Heart right ventricle (tissue), 16 donors: ENCODE measurements around the gene TMEM220. TPM values are rescaled to one million over a fixed set of nuclear protein-coding genes. Genes with fewer than 3 reads are reported as not detected.

Source experiments
- ATAC-seq, 8 donors: fragments of 200-7000 bp; cut with Tn5 transposase; one replicate each; pipeline ENCODE4 v1.9.1; 2020; ENCODE audit warnings: mild to moderate bottlenecking in 8 of 8, moderate library complexity in 8 of 8, moderate number of reproducible peaks in 1 of 8
- DNase-seq, 2 donors: peaks; one replicate each; pipeline ENCODE4 v3.0.0-alpha.2; 2020
- H3K27ac ChIP-seq, 10 donors: fragments of 200-600 bp; sonication (generic) in 2 of 10; one replicate each; pipeline versions ENCODE4 v1.5.0 to v1.8.0; 2020 to 2022; ENCODE audit warnings: mild to moderate bottlenecking in 3 of 10
- H3K27me3 ChIP-seq, 7 donors: fragments of 200-600 bp; one replicate each; pipeline ENCODE4 v1.8.0; 2021 to 2022; ENCODE audit warnings: mild to moderate bottlenecking in 2 of 7
- H3K36me3 ChIP-seq, 9 donors: fragments of 200-600 bp; sonication (generic) in 1 of 9; one replicate each; pipeline versions ENCODE4 v1.5.0 to v1.8.0; 2020 to 2022; ENCODE audit warnings: mild to moderate bottlenecking in 2 of 9
- H3K4me1 ChIP-seq, 9 donors: fragments of 200-600 bp; sonication (generic) in 1 of 9; one replicate each; pipeline versions ENCODE4 v1.5.0 to v1.8.0; 2020 to 2022; ENCODE audit warnings: mild to moderate bottlenecking in 4 of 9
- H3K4me3 ChIP-seq, 10 donors: fragments of 200-600 bp; sonication (generic) in 2 of 10; one replicate each; pipeline versions ENCODE4 v1.5.0 to v1.8.0; 2020 to 2022; ENCODE audit warnings: mild to moderate bottlenecking in 7 of 10, moderate library complexity in 2 of 10
- H3K9me3 ChIP-seq, 11 donors: fragments of 200-600 bp in 10 of 11; sonication (generic) in 2 of 11; one replicate each; pipeline versions ENCODE4 v1.5.0 to v1.8.0; 2013 to 2022; ENCODE audit warnings: mild to moderate bottlenecking in 2 of 11, control low read depth in 1 of 11, moderate library complexity in 1 of 11
- CTCF ChIP-seq, 9 donors: fragments of 200-600 bp; sonication (generic) in 2 of 9; IDR thresholded peaks; one replicate each; pipeline versions ENCODE4 v1.5.0 to v1.8.0; 2021 to 2022; ENCODE audit warnings: antibody characterized with exemption in 9 of 9, mild to moderate bottlenecking in 5 of 9, moderate library complexity in 1 of 9
- WGBS, 2 donors: extraction: QIAGEN DNeasy Blood & Tissue Kit; methylation state at CpG; one replicate each; pipeline ENCODE4 v1.1.7; 2013; ENCODE audit warnings: inconsistent platforms in 1 of 2; 5-methylcytosine and 5-hydroxymethylcytosine counted together
- intact Hi-C, 10 donors: fragments of 100-400 bp; cut with DNase I; formaldehyde crosslinking; loops; one replicate each; pipeline versions ENCODE4 v1.11.1 to v1.14.2; 2022
- polyA plus RNA-seq, 2 donors: library from polyadenylated mRNA; stranded (reverse); fragments of 200-250 nt; gene quantifications; one replicate each; pipeline ENCODE4 v1.2.3, GENCODE V29; 2013
- total RNA-seq, 10 donors: library from RNA; stranded (reverse); fragmentation: NEBNext Ultra II Directional in 3 of 10; extraction: Animal tissue kit (Norgen Biotek cat#: 25700) in 3 of 10; gene quantifications; one replicate each; pipeline versions ENCODE4 v1.2.1 to v1.2.4, GENCODE V29; 2021 to 2023
- donor health status: Arrhythmogenic right ventricular cardiomyopathy.
- donor health status: ischemic (EF 13 %, LVEDD 7.1; RV severe dilation, severe dysfunction).
- donor health status: healthy with polysubstance abuse.
- donor health status: DM: no; HTN: yes; CAD: no.
- donor health status: DM: no; HTN: no; CAD: no.
- donor health status: ischemic (EF 25% LVEDD 6.9; RV normal size, moderate dysfunction).
- donor health status: ischemic (EF 25% LVEDD 5.7; RV mildly dilated, moderate dysfunction).
- donor health status: healthy.
- donor health status: DM: yes; HTN: yes; CAD: no.
- donor health status: Ischemic cardiomyopathy.
- donor health status: ischemic (EF 35%, LVEDD 5.7; RV mildly dilated, moderate dysfunction).
- donor health status: nonischemic (EF 11% LVEDD 7.7; RV severe dilation, severe dysfunction).
- donor health status: DM: yes; HTN: yes; CAD: no.
- donor health status: PGD.
- donor health status: ischemic (EF 29% LVEDD 5.4; RV normal size, mild dysfunction).
- donor health status: nonischemic (EF 23%, LVEDD 6.1; RV moderate dilation, normal function).

The TMEM220 gene
- total and polyA plus RNA-seq, 12 donors = 3.8 to 13.6 (median 7.6) TPM

GRCh38 chr17:10683853-10684252, 46.0 kb downstream of the TMEM220 start:
- intact Hi-C loops = no loop called here
- Histone ChIP-seq H3K4me1 (peaks cover 0 to 3% (median 0%) of the 10 kb centered on the region in 9 donors), H3K36me3 (peaks cover 0 to 97% (median 41%) of the 10 kb centered on the region in 9 donors), H3K27ac (no peak overlapping the region), H3K4me3 (no peak overlapping the region), H3K27me3 (no peaks in the 10 kb centered on the region), H3K9me3 (no peaks in the 10 kb centered on the region)
- ATAC-seq (no peak), DNase-seq (no peak)
- TF ChIP-seq CTCF (IDR thresholded peaks at IDR 0.05) = peak in 4 of 9 donors; percentile 23 to 57 (median 41)
- 68 to 74% methylated on average over 2 of the region's 2 CpGs for WGBS, 2 donors

- ATAC-seq (no peak), DNase-seq (no peak)
- TF ChIP-seq CTCF (IDR thresholded peaks at IDR 0.05) = no peak
- 77 to 89% methylated on average over 7 of the region's 7 CpGs for WGBS, 2 donors
- Histone ChIP-seq H3K4me3 (no peak overlapping the region), H3K4me1 (no peaks in the 10 kb centered on the region), H3K36me3 (peaks cover 0 to 99% (median 46%) of the 10 kb centered on the region in 9 donors), H3K9me3 (no peaks in the 10 kb centered on the region), H3K27me3 (no peaks in the 10 kb centered on the region), H3K27ac (no peak overlapping the region)
- intact Hi-C loops = no loop called here
These were observed 47.9 kb downstream of the TMEM220 start for GRCh38 chr17:10681866-10682446.

- Histone ChIP-seq H3K36me3 (peaks cover 0 to 70% (median 18%) of the 10 kb centered on the region in 9 donors), H3K9me3 (no peaks in the 10 kb centered on the region), H3K4me1 (no peaks in the 10 kb centered on the region), H3K4me3 (no peak overlapping the region), H3K27ac (no peak overlapping the region), H3K27me3 (no peaks in the 10 kb centered on the region)
- ATAC-seq = no peak
- no peak for TF ChIP-seq CTCF (IDR thresholded peaks at IDR 0.05)
- intact Hi-C loops = loop anchor here in 1 of 10 donors (2.0 kb wide), 1 partner anchor 58 kb away; no protein-coding TSS in a partner anchor
- no peak for DNase-seq
- 89 to 90% methylated on average over 4 of the region's 4 CpGs for WGBS, 2 donors
These were observed 55.1 kb downstream of the TMEM220 start for GRCh38 chr17:10674704-10675103.

GRCh38 chr17:10673312-10673711, 56.5 kb downstream of the TMEM220 start:
- no peaks in the 10 kb centered on the region for H3K27me3 ChIP-seq
- no peak for TF ChIP-seq CTCF (IDR thresholded peaks at IDR 0.05)
- no peaks in the 10 kb centered on the region for H3K9me3 ChIP-seq
- intact Hi-C loops = no loop called here
- H3K4me1 ChIP-seq = no peaks in the 10 kb centered on the region
- H3K36me3 ChIP-seq = peaks cover 0 to 57% (median 18%) of the 10 kb centered on the region in 9 donors
- H3K27ac ChIP-seq = no peak overlapping the region
- no peak for DNase-seq
- ATAC-seq = no peak
- no peak overlapping the region for H3K4me3 ChIP-seq
- WGBS, 2 donors = 91 to 94% methylated on average over 12 of the region's 12 CpGs
